B cell (primary cell): ENCODE results near the gene LRRIQ4. TPM values are rescaled to one million over a fixed set of nuclear protein-coding genes. Genes with fewer than 3 reads are reported as not detected.
A peak's percentile ranks its signal among the peaks of the same experiment; 100 is the strongest.

ENCODE experiments used
- ATAC-seq: fragments of 200-7000 bp; cut with Tn5 transposase; one replicate; pipeline ENCODE4 v1.10.0; 2021; ENCODE audit warnings: low read depth, mild to moderate bottlenecking, moderate number of reproducible peaks, moderate library complexity
- CTCF ChIA-PET: fragments of 350-600 bp; sonication (Branson Sonifier 250); formaldehyde crosslinking; loops from one replicate; lab custom pipeline; 2021; ENCODE audit warnings: antibody characterized with exemption, inconsistent platforms; lab: Charles Lee
- POLR2A ChIA-PET: fragments of 350-600 bp; sonication (Branson Sonifier 250); formaldehyde crosslinking; loops from one replicate; lab custom pipeline; 2021; ENCODE audit warnings: antibody characterized with exemption; lab: Charles Lee
- DNase-seq: peaks from one replicate; pipeline ENCODE4 v3.0.0; 2013
- H2AFZ ChIP-seq: 2 replicates; pipeline ENCODE4 v1.6.1; 2012; ENCODE audit warnings: mild to moderate bottlenecking, low read depth, low read length; ENCODE audit not compliant: insufficient read depth, poor library complexity, severe bottlenecking
- H3K27ac ChIP-seq, 2 donors: 1 replicate in 1 of 2; 2 replicates in 1 of 2; pipeline ENCODE4 v1.5.1; 2012 to 2013; ENCODE audit warnings: low read length in 2 of 2, mild to moderate bottlenecking in 2 of 2, moderate library complexity in 1 of 2
- H3K27me3 ChIP-seq, 4 experiments: fragments of 200-600 bp in 1 of 4; sonication (generic) in 1 of 4; replicated peaks in 1 of 4; 1 replicate in 2 of 4; 2 replicates in 2 of 4; pipeline versions ENCODE4 v1.6.1 to v1.7.0; 2013 to 2016; ENCODE audit warnings: low read length in 3 of 4, mild to moderate bottlenecking in 2 of 4, mixed read lengths in 1 of 4, moderate library complexity in 1 of 4; ENCODE audit not compliant: insufficient read depth in 4 of 4, control insufficient read depth in 3 of 4; ENCODE audit errors: control extremely low read depth in 1 of 4
- H3K36me3 ChIP-seq, 2 experiments: replicated peaks in 1 of 2; 1 replicate in 1 of 2; 2 replicates in 1 of 2; pipeline versions ENCODE4 v1.6.1 to v1.7.1; 2013; ENCODE audit warnings: low read length in 1 of 2; ENCODE audit not compliant: insufficient read depth in 2 of 2, control insufficient read depth in 1 of 2; ENCODE audit errors: control extremely low read depth in 1 of 2, extremely low read depth in 1 of 2
- H3K4me1 ChIP-seq, 2 donors: fragments of 200-600 bp in 1 of 2; sonication (generic) in 1 of 2; 1 replicate in 1 of 2; 2 replicates in 1 of 2; pipeline versions ENCODE4 v1.5.1 to v1.6.1; 2013 to 2017; ENCODE audit warnings: low read length in 2 of 2; ENCODE audit not compliant: control insufficient read depth in 2 of 2, insufficient read depth in 2 of 2
- H3K4me2 ChIP-seq: replicated peaks from 2 replicates; pipeline ENCODE3; 2012; ENCODE audit warnings: mild to moderate bottlenecking, low read depth, low read length; ENCODE audit not compliant: poor library complexity, severe bottlenecking
- H3K4me3 ChIP-seq, 5 experiments: fragments of 200-600 bp in 1 of 5; sonication (generic) in 1 of 5; 1 replicate in 3 of 5; 2 replicates in 2 of 5; pipeline versions ENCODE4 v1.5.1 to v1.7.0; 2011 to 2016; ENCODE audit warnings: low read length in 4 of 5, mild to moderate bottlenecking in 4 of 5, low read depth in 2 of 5, control low read depth in 1 of 5, moderate library complexity in 1 of 5; ENCODE audit not compliant: insufficient read depth in 1 of 5; ENCODE audit errors: control extremely low read depth in 1 of 5, extremely low read depth in 1 of 5
- H3K79me2 ChIP-seq: fragments of 200-600 bp; sonication (generic); one replicate; pipeline ENCODE4 v1.6.0; 2016; ENCODE audit warnings: low read length; ENCODE audit not compliant: control insufficient read depth, insufficient read depth
- H3K9ac ChIP-seq: fragments of 200-600 bp; sonication (generic); 2 replicates; pipeline ENCODE4 v1.6.1; 2017; ENCODE audit warnings: mild to moderate bottlenecking, low read length, moderate library complexity
- H3K9me3 ChIP-seq, 3 donors: one replicate each; pipeline versions ENCODE4 v1.6.1 to v1.7.1; 2013; ENCODE audit warnings: low read length in 2 of 3; ENCODE audit not compliant: control insufficient read depth in 2 of 3, insufficient read depth in 1 of 3; ENCODE audit errors: control extremely low read depth in 1 of 3
- H4K20me1 ChIP-seq: 2 replicates; pipeline ENCODE4 v1.6.0; 2012; ENCODE audit warnings: mild to moderate bottlenecking, low read length; ENCODE audit not compliant: insufficient read depth, control insufficient read depth, poor library complexity, severe bottlenecking
- H3K27ac Mint-ChIP-seq: one replicate; pipeline ENCODE4 v1.8.0; 2021; ENCODE audit warnings: mixed read lengths
- H3K27me3 Mint-ChIP-seq: one replicate; pipeline ENCODE4 v1.8.0; 2021; ENCODE audit warnings: mixed read lengths
- H3K4me1 Mint-ChIP-seq: one replicate; pipeline ENCODE4 v1.8.0; 2021; ENCODE audit warnings: mixed read lengths
- H3K4me3 Mint-ChIP-seq: one replicate; pipeline ENCODE4 v1.8.0; 2021; ENCODE audit warnings: mixed read lengths
- H3K9me3 Mint-ChIP-seq: one replicate; pipeline ENCODE4 v1.8.0; 2022; ENCODE audit warnings: mixed read lengths; ENCODE audit not compliant: insufficient read depth
- EZH2 ChIP-seq: IDR thresholded peaks from 2 replicates; pipeline ENCODE4 v1.6.1; 2012; ENCODE audit warnings: borderline replicate concordance, low read depth, mild to moderate bottlenecking, moderate library complexity, low read length; ENCODE audit not compliant: insufficient read depth, poor library complexity, severe bottlenecking
- WGBS: methylation state at CpG from one replicate; pipeline ENCODE4 v1.1.5; 2013; ENCODE audit warnings: missing lambda C conversion rate; ENCODE audit not compliant: insufficient coverage; 5-methylcytosine and 5-hydroxymethylcytosine counted together
- intact Hi-C: fragments of 100-400 bp; cut with micrococcal nuclease; formaldehyde crosslinking; loops from one replicate; pipeline ENCODE4 v1.10.0; 2022
- polyA plus RNA-seq: library from polyadenylated mRNA; depleted of rRNA; stranded (reverse); fragments of >200 nt; gene quantifications from 2 replicates; pipeline ENCODE4 v1.2.3, GENCODE V29; 2012
- total RNA-seq, 2 donors: library from RNA; stranded (reverse); fragments of 120-200 nt in 1 of 2; gene quantifications; 1 replicate in 1 of 2; 2 replicates in 1 of 2; pipeline versions ENCODE4 v1.2.3 to v1.2.4, GENCODE V29; 2013 to 2022
- TF ChIP-seq, protein P1 (sequence below): fragments of 200-600 bp; IDR thresholded peaks from one replicate; pipeline ENCODE4 v1.8.0; 2022; ENCODE audit warnings: antibody characterized with exemption, mild to moderate bottlenecking

LRRIQ4 gene
- total and polyA plus RNA-seq, 2 donors (not counting 1 experiment from before 2014, with no cell fraction given) = 0.04 to 0.71 TPM

DNA sequence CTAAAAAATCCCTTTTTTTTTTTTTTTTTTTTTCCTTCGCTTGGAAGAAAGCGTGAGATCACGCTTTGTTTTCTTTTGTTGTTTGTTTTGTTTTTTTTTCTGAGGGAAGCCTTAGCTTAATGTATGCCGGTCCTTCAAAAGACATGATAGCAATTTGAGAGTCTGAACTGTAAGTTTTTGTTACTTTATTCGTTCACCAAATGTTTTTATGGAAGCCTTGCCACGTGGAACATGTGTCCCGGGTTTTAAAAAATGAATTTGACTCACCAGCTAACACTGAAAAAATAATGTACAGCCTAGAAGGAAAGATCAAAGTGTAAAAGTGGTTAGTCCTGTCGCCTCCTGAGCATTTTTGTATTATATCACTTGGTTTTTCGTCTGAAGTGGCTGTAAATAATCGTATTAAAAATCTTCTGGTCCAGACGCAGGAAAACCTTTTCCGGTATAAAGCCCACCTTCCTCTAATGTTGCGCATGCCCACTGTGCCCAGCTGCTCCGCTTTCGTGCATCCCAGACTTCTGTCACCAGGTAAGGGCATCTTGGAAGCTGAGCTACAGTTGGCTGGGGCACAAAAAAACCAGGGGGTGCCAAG is 40.3 kb upstream of the LRRIQ4 start:
- Histone ChIP-seq H3K27me3 (no peaks in the 10 kb centered on the region), H3K4me1 (peaks cover 16 to 19% of the 10 kb centered on the region in 2 donors), H3K4me2 (peak overlapping the region; percentile 78), H3K9me3 (peaks cover 0 to 7% (median 0%) of the 10 kb centered on the region in 3 donors), H3K27ac (peak overlapping the region; percentile 97), H2AFZ (peak overlapping the region; percentile 98), H3K79me2 (peaks cover 36% of the 10 kb centered on the region), H4K20me1 (no peaks in the 10 kb centered on the region), H3K9ac (peak overlapping the region; percentile 96), H3K36me3 (peaks cover 1 to 26% of the 10 kb centered on the region in 2 experiments), H3K4me3 (peak overlapping the region; percentile 89 to 97 (median 91))
- Mint-ChIP-seq H3K4me3 (peak overlapping the region; percentile 100), H3K27ac (peak overlapping the region; percentile 99), H3K27me3 (no peaks in the 10 kb centered on the region), H3K9me3 (no peaks in the 10 kb centered on the region), H3K4me1 (peaks cover 47% of the 10 kb centered on the region)
- 0% methylated on average over 7 of the region's 15 CpGs for WGBS
- peak; percentile 87 for DNase-seq
- no peak for TF ChIP-seq EZH2
- TF ChIP-seq, protein P1, sequence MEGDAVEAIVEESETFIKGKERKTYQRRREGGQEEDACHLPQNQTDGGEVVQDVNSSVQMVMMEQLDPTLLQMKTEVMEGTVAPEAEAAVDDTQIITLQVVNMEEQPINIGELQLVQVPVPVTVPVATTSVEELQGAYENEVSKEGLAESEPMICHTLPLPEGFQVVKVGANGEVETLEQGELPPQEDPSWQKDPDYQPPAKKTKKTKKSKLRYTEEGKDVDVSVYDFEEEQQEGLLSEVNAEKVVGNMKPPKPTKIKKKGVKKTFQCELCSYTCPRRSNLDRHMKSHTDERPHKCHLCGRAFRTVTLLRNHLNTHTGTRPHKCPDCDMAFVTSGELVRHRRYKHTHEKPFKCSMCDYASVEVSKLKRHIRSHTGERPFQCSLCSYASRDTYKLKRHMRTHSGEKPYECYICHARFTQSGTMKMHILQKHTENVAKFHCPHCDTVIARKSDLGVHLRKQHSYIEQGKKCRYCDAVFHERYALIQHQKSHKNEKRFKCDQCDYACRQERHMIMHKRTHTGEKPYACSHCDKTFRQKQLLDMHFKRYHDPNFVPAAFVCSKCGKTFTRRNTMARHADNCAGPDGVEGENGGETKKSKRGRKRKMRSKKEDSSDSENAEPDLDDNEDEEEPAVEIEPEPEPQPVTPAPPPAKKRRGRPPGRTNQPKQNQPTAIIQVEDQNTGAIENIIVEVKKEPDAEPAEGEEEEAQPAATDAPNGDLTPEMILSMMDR = no peak
- intact Hi-C loops = loop anchor here (2.0 to 5.0 kb wide), 4 partner anchors 90 to 408 kb away; partner anchors contain the start of genes PHC3 and SEC62
- ATAC-seq = peak; percentile 31
- POLR2A ChIA-PET = interaction anchor here (0.5 to 3.0 kb wide), 12 partner anchors 8 to 585 kb away, joined by 3 to 23 read pairs (median 4); partner anchors contain the start of genes LRRC34, LRRIQ4, SEC62 and SKIL
- CTCF ChIA-PET = interaction anchor here (0.7 to 3.3 kb wide), 10 partner anchors 9 to 1091 kb away, joined by 3 to 21 read pairs (median 3); partner anchors contain the start of genes LRRC34, LRRIQ4 and TERC
